Measurements from ENCODE around the gene ANKS1B. TPM values are rescaled to one million over a fixed set of nuclear protein-coding genes. Genes with fewer than 3 reads are reported as not detected.

ANKS1B gene
- total RNA-seq, 1 experiment from 2014 or later = 5.8 TPM

GRCh38 chr12:99513066-99513465, 471.7 kb downstream of the ANKS1B start (continued):
- TF ChIP-seq ZNF219 (CRISPR knock-in tag; IDR thresholded peaks at IDR 0.05; ENCODE audit: borderline replicate concordance) (no peak), ZNF121 (CRISPR knock-in tag; IDR thresholded peaks at IDR 0.05) (no peak), SMAD4 (CRISPR knock-in tag; IDR thresholded peaks at IDR 0.05) (no peak)

- CTCF ChIA-PET = no interaction called here
- H3K9me3 Mint-ChIP-seq = peaks cover 21% of the 10 kb centered on the region
- POLR2A ChIA-PET = no interaction called here
- H3K4me1 Mint-ChIP-seq = 0 out of 2 replicates have a peak, but pooled peaks cover 2% of the 10 kb centered on the region
- no peak overlapping the region for H3K27ac Mint-ChIP-seq
- DNase-seq (ENCODE audit: low spot score) (no peak), ATAC-seq (no peak)
- TF ChIP-seq ZNF317 (CRISPR knock-in tag; IDR thresholded peaks at IDR 0.05; ENCODE audit: borderline replicate concordance, low read depth) (no peak), TP53 (CRISPR knock-in tag; IDR thresholded peaks at IDR 0.05) (no peak), EMX1 (CRISPR knock-in tag; IDR thresholded peaks at IDR 0.05) (no peak), USF2 (CRISPR knock-in tag; IDR thresholded peaks at IDR 0.05) (no peak), NR3C1 (CRISPR knock-in tag; conservative IDR thresholded peaks at IDR 0.05; ENCODE audit: low read depth) (no peak), ZNF219 (CRISPR knock-in tag; IDR thresholded peaks at IDR 0.05; ENCODE audit: borderline replicate concordance) (no peak), IRF2 (CRISPR knock-in tag; IDR thresholded peaks at IDR 0.05; ENCODE audit: borderline replicate concordance, low read depth) (no peak), ATF2 (CRISPR knock-in tag; IDR thresholded peaks at IDR 0.05; ENCODE audit: borderline replicate concordance, low read depth) (no peak), SMAD3 (CRISPR knock-in tag; IDR thresholded peaks at IDR 0.05; ENCODE audit: borderline replicate concordance) (no peak), OVOL2 (CRISPR knock-in tag; IDR thresholded peaks at IDR 0.05; ENCODE audit: borderline replicate concordance) (no peak), FOXK1 (CRISPR knock-in tag; IDR thresholded peaks at IDR 0.05) (no peak), ZNF121 (CRISPR knock-in tag; IDR thresholded peaks at IDR 0.05) (no peak), GABPB1 (CRISPR knock-in tag; IDR thresholded peaks at IDR 0.05) (no peak), ATF6 (CRISPR knock-in tag; IDR thresholded peaks at IDR 0.05) (no peak), FOXP4 (CRISPR knock-in tag; IDR thresholded peaks at IDR 0.05) (no peak), GRHL2 (CRISPR knock-in tag; IDR thresholded peaks at IDR 0.05; ENCODE audit: insufficient replicate concordance, severe bottlenecking) (no peak), ATF3 (CRISPR knock-in tag; conservative IDR thresholded peaks at IDR 0.05) (no peak), TCF7 (CRISPR knock-in tag; IDR thresholded peaks at IDR 0.05; ENCODE audit: low read depth) (no peak)
- H3K36me3 Mint-ChIP-seq = peaks cover 10% of the 10 kb centered on the region
- H3K4me3 Mint-ChIP-seq = no peak overlapping the region
- no peaks in the 10 kb centered on the region for H3K27me3 Mint-ChIP-seq (ENCODE audit: low read depth)
Measured at GRCh38 chr12:99505805-99506204, 478.9 kb downstream of the ANKS1B start.
